GM19463 (cell line): ENCODE data around the gene SLC20A1.
"Not testable (repeated sequence)": the region's sequence is repeated elsewhere in the genome, so short reads cannot be mapped to it uniquely, and the experiment has no call there.

Source experiments
- ATAC-seq: cut with Tn5 transposase; IDR thresholded peaks from one replicate; pipeline ENCODE4 v1.9.1; 2021; ENCODE audit warnings: mild to moderate bottlenecking, moderate library complexity; ENCODE audit not compliant: unreplicated experiment

The SLC20A1 gene

GRCh38 chr2:112645310-112646101 is at the start of gene SLC20A1:
TSS of gene SLC20A1 (plus strand) at chr2:112645939. CDS start at chr2:112646829, 890 bp downstream.
- peak; percentile 91 for ATAC-seq

GRCh38 chr2:112597537-112598322 is 48.0 kb upstream of the SLC20A1 start:
- no peak for ATAC-seq

DNA sequence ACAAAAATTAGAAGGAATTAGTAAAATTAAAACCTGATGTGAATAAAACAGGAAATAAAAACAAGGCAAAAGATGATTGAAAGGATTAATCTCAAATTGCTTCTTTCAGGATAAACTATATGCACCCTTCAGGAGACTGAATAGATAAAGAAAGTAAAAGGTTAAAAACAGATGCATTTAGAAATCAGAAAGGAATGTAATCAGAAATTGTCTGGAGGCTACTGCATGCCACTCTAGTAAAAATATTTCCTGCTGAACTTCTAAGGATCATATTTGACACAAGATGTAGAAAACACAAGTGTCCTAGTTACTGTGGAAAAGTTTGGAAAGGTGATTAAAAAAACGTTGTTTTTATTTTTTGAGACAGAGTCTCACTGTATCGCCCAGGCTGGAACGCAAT is 45.1 kb upstream of the SLC20A1 start:
- ATAC-seq, result no peak

- no peak for ATAC-seq
Measured at GRCh38 chr2:112601754-112602153, 44.0 kb upstream of the SLC20A1 start.

- ATAC-seq, result no peak
Measured at GRCh38 chr2:112602917-112603316, 42.8 kb upstream of the SLC20A1 start.

DNA sequence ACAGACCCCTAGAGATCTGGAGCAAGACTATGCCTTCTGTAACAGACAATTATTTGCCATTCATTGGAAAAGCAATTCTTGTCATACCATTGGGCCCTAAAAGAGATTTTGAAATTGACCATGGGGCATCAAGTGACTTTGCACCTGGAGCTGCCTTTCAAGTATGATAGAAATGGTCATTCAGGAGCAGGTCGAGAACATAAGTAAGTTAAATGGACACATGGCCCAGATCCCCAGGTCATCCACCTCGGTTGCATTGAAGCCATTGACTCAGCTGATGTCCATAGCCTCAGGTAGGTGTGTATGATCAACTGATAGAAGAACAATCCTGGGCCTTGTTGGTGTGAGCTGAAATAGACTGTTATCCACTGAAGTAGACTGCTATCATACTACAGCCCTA is 42.0 kb upstream of the SLC20A1 start:
- no peak for ATAC-seq

- no peak for ATAC-seq
Measured at GRCh38 chr2:112604952-112605351, 40.8 kb upstream of the SLC20A1 start.

DNA sequence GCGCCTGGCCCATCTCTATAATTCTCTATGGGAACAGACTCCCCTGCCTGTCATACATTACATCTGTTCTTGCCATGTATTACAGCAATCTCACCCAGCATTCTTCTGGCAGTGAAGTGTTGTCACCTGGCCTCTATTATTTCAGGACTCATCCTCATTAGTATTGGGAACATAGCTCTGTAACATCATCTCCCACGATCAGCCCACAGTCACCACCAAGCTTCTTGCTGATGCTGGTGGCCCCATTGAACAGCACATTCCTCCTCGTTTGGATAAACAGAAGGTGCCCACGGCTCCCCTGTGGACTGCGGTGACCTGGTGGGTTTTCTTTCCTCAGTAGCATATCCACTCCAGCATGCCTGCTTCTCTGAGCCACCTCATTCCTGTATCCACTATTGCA is 39.8 kb upstream of the SLC20A1 start:
- ATAC-seq, result no peak

DNA sequence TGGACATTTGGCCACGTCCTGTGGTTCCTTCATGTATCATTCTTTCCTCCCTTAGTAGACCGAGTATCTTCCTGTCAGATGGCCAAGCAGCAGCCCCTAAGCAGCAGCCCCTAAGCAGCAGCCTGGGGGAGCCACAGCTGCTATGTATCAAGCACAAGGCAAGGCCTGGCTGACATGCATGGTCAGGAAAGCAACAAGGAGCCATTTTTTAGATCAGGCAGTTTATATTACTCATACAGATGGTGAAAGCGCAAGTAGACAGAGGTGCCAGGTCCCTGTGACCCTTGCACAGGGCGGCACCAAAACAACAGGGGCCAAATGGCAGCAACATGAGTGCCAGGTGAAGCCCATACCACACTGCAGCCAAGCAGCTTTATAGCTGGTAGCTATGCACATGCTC is 39.2 kb upstream of the SLC20A1 start:
- ATAC-seq, result no peak

DNA sequence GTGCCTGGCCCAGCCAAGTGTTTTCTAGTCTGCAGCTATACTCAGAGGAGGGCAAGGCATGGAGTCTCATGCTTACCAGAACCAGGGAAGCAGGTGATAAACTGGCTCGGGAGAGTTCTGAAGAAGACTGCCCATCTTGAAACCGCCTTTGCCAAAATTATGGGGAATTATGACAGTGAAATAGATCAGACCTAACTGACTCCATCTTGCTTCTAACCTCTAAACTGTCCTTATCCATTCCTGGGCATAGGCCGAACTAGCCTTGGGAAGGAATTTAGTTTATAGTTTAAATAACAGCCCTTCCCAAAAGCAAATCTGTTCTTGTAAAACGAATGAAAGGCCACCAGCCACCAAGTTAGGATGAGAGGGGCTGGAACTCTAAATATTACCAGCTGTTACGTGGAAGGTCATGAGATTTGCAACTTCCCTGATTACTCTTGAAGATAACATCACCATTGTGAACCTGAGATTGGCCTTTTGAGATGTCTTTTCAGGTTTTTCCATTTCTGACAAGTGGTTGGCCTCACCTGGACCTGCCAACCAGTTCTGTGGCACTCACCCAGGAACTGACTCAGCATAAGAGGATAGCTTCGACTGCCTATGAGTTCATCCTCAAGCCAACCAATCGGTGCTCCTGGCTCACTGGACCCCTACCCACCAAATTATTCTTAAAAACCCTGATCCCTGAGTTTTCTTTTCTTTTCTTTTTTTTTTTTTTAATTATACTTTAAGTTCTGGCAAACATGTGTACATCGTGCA is 37.9 kb upstream of the SLC20A1 start:
- no peak for ATAC-seq

GRCh38 chr2:112609320-112609719 is 36.4 kb upstream of the SLC20A1 start:
- not testable (repeated sequence) for ATAC-seq

- not testable (repeated sequence) for ATAC-seq
Measured at GRCh38 chr2:112612283-112612682, 33.5 kb upstream of the SLC20A1 start.

- no peak for ATAC-seq
Measured at GRCh38 chr2:112614201-112614840, 31.4 kb upstream of the SLC20A1 start.

GRCh38 chr2:112615051-112615450 is 30.7 kb upstream of the SLC20A1 start:
- ATAC-seq, result no peak

- not testable (repeated sequence) for ATAC-seq
Measured at GRCh38 chr2:112615798-112616197, 29.9 kb upstream of the SLC20A1 start.

GRCh38 chr2:112618383-112618782 is 27.4 kb upstream of the SLC20A1 start:
- ATAC-seq, result no peak

GRCh38 chr2:112621790-112622527 is 23.8 kb upstream of the SLC20A1 start:
- ATAC-seq, result no peak

GRCh38 chr2:112622528-112622849 is 23.2 kb upstream of the SLC20A1 start:
- ATAC-seq, result no peak

DNA sequence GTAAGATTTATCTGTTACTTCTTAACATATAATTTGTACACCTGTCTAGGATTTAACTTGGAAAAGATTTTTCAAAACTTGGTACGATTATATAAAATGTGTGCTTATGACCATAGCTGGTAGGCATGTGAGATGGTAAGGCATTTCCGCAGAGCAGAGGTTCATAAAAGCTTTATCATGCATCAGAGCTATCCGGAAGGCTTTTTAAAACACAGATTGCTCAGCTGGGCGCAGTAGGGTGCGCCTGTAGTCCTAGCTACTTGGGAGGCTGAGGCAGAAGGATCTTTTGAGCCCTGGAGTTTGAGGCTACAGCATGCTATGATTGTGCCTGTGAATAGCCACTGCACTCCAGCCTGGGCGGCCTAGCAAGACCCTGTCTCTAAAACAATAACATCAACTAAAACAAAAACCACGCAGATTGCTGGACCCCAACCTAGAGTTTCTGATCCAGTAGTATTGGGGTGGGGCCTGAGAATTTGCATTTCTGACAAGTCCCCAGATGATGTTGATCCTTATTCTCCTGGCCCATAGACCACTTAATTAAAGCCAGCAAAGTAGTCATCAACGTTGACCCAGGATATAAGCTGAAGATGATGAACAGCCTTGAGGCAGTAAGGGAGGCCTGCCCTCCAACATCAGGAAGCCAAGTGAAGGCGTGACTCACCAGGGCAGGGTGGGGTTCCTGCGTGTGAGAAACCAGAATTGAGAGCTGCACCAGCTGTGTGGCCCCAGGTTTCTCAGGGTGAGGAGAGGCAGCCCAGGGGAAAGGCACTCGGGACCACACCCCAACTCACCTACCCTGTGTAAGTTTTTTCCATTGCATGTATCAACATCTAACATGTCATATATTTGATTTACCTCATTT is 21.6 kb upstream of the SLC20A1 start:
- ATAC-seq, result peak; percentile 71
